GM21717 (cell line): ENCODE measurements around the gene GOSR2.
"Not testable (repeated sequence)": the region's sequence is repeated elsewhere in the genome, so short reads cannot be mapped to it uniquely, and the experiment has no call there.

ENCODE experiments used
- ATAC-seq: cut with Tn5 transposase; IDR thresholded peaks from one replicate; pipeline ENCODE4 v1.9.1; 2021; ENCODE audit warnings: mild to moderate bottlenecking, moderate library complexity; ENCODE audit not compliant: unreplicated experiment

Gene GOSR2

GRCh38 chr17:46892192-46892703 lies 30.7 kb upstream of the GOSR2 start:
- ATAC-seq, result no peak

GRCh38 chr17:46894024-46894423 lies 28.9 kb upstream of the GOSR2 start:
- ATAC-seq, result no peak

GRCh38 chr17:46894476-46895151 lies 28.3 kb upstream of the GOSR2 start:
- ATAC-seq, result no peak

GRCh38 chr17:46895171-46895570 lies 27.8 kb upstream of the GOSR2 start:
- ATAC-seq, result no peak

GRCh38 chr17:46896991-46897390 lies 26.0 kb upstream of the GOSR2 start:
- no peak for ATAC-seq

- ATAC-seq, result no peak
Measured at GRCh38 chr17:46898364-46898763, 24.6 kb upstream of the GOSR2 start.

- no peak for ATAC-seq
Measured at GRCh38 chr17:46898860-46899259, 24.1 kb upstream of the GOSR2 start.

- ATAC-seq, result no peak
Measured at GRCh38 chr17:46901291-46901690, 21.7 kb upstream of the GOSR2 start.

- no peak for ATAC-seq
Measured at GRCh38 chr17:46903762-46904672, 18.9 kb upstream of the GOSR2 start.

- ATAC-seq, result no peak
Measured at GRCh38 chr17:46908068-46908737, 14.8 kb upstream of the GOSR2 start.

- no peak for ATAC-seq
Measured at GRCh38 chr17:46910179-46910927, 12.6 kb upstream of the GOSR2 start.

GRCh38 chr17:46911311-46911710 lies 11.6 kb upstream of the GOSR2 start:
- no peak for ATAC-seq

- no peak for ATAC-seq
Measured at GRCh38 chr17:46915596-46915995, 7.4 kb upstream of the GOSR2 start.

GRCh38 chr17:46916211-46916610 lies 6.7 kb upstream of the GOSR2 start:
- no peak for ATAC-seq

GRCh38 chr17:46916623-46917022 lies 6.3 kb upstream of the GOSR2 start:
- ATAC-seq, result no peak

- ATAC-seq, result no peak
Measured at GRCh38 chr17:46917041-46917440, 5.9 kb upstream of the GOSR2 start.

- ATAC-seq, result no peak
Measured at GRCh38 chr17:46917516-46917915, 5.4 kb upstream of the GOSR2 start.

GRCh38 chr17:46921962-46922361 lies 998 bp upstream of the GOSR2 start:
- not testable (repeated sequence) for ATAC-seq

- no peak for ATAC-seq
Measured at GRCh38 chr17:46922487-46922803, 515 bp upstream of the GOSR2 start.

- ATAC-seq, result no peak
Measured at GRCh38 chr17:46925185-46925868, 2.4 kb downstream of the GOSR2 start.
